Activated effector memory CD4-positive, alpha-beta T cell treated with Interleukin-2 at 50 U/mL for 16 hours (primary cell): ENCODE results near the gene ANKRD34A.

Experiments used
- DNase-seq: peaks from one replicate; pipeline ENCODE4 v3.0.0-alpha.2; 2020

The ANKRD34A gene

DNA sequence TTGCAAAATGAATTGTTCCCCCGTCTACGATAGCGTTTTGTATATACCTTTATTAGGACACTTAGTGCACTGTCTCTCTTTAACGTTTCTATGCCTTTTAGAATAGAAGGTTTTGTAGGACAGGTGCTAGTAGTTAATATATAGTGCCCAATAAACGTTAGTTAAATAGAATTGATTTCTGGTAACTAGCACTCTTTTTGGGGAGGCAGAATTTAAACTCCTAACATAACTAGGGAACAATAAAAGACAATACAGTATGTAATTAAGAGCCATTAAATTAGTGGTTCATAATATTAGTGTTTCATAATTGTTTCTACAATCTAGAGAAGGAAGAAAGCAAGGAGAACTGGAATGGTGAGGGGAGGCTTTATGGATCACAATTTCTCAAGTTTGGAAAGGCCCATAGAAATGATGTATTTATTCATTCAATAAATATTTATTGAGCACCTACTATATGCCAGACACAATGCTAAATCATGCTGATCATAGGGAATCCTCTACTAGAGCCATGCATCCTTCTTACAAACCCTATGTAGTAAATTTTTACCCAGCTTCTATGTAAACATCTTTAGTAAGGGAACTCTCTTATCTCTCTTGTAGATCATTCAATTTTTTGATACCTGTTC lies 857 bp upstream of the ANKRD34A start:
- no peak for DNase-seq

DNA sequence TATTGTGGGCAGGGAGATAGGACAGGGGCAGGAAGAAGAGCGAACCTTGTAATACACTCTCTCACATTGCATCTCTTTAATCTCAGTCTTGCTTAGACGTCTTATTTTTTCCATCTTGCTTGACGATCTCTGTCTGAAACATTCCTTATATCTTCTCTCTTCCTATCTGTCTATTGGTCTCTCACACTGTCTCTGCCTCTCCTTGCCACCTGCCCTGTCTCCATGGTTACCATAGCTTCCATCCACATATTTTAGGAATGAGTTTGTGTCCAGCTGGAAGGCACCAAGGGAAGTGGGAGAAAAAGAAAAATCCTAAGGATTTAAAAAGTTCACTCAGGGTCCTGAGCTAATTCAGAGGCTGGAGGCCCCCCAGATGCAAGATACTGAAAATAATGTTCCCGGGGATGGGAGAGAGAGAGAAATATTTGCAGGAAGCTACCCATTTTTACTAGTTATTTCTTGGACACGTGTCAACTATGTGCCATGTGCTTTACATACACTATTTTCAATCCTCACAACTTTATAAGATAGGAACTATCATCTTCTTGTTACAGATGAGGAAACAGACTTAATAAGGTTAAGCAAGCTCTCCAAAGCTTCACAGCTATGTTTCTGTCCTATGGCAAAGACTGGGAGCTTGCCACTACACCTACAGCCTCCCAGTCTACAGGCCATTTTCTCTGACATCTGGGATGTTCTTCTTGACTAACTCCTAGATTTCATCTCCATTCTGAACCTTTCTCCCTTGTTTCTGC lies 933 bp downstream of the ANKRD34A start:
- no peak for DNase-seq

GRCh38 chr1:145962157-145963102 lies 1.9 kb downstream of the ANKRD34A start:
- DNase-seq = peak; percentile 22

- DNase-seq = peak; percentile 42
Observed at GRCh38 chr1:145961425-145962156, 2.8 kb downstream of the ANKRD34A start.

DNA sequence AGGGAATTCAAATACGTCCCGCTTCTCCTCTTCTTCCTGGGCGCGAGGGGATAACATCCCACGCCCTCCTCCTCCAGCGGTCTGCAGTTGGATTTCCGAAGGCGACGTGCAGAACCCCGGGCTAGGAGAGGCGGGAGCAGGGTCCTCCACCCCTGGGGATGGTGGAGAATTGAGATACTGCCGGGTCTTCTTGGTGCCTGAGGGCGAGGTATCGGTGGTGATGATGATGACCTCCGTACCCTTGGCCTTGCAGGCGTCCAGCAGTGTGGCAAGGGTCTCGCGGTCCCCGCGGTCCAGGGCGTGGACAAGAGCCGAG lies 3.3 kb downstream of the ANKRD34A start:
- DNase-seq = no peak

DNA sequence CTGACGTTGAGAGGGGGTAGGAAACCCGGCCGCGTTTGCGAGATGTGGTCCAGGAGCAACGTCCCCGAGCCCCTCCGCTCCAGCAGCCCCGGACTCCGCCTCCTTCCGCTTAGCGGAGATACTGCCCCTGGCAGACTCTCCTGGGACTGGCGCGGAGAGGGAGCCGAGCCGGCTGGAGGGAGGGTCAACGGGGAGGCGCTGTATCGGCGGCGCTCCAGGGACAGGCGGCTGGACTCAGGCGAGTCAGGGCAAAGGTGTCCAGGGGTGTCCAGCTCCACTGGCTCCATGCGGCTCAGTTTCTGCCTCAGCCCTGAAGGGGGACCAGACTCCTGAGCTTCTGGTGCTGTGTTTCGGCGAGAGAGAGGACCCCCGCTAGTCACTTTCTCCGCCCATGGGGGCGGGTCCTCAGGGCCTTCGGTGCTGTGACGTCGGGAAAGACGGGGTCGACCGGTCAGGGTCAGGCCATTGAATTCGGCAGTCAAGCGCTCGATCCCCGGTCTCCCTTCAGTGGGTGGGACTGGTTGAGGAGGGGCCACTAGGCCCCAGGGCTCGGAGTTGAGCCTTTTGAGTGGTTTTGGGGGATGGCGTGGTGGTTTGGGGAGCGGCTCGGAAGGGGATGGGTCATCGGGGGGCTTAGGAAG lies 3.8 kb downstream of the ANKRD34A start:
- DNase-seq = peak; percentile 32

DNA sequence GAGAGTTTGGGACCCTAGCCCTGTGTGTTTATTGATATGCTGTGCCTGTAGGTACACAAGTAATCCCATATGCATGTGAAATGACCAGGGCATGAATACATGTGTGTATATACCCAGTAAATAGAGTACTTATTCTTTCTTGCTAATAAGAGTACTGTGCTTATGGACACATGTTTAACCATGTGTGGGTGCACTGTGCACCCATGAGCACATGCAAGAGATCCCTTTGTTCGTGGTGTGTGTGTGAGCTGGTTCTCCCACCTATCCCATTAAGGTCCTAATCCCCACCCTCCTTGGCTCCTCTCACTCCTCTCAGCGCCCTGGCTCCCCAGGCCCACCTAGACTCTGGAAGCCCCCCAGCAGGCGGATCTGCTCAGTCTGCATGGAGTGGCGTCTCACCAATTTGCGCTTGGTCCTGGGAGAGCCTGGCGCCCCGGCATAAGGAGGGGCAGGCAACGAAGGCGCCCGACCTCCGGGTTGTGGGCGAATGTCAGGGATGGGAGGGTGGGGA lies 4.4 kb downstream of the ANKRD34A start:
- no peak for DNase-seq

- no peak for DNase-seq
Observed at GRCh38 chr1:145959333-145959732, 5.0 kb downstream of the ANKRD34A start.

- no peak for DNase-seq
Observed at GRCh38 chr1:145958734-145959133, 5.6 kb downstream of the ANKRD34A start.

- DNase-seq = peak; percentile 93
Observed at GRCh38 chr1:145957443-145958319, 6.7 kb downstream of the ANKRD34A start, which contains the start of gene LIX1L. Gene LIX1L, minus strand, starts transcription at chr1:145958017. Its CDS starts 90 bp downstream, at chr1:145957927.

DNA sequence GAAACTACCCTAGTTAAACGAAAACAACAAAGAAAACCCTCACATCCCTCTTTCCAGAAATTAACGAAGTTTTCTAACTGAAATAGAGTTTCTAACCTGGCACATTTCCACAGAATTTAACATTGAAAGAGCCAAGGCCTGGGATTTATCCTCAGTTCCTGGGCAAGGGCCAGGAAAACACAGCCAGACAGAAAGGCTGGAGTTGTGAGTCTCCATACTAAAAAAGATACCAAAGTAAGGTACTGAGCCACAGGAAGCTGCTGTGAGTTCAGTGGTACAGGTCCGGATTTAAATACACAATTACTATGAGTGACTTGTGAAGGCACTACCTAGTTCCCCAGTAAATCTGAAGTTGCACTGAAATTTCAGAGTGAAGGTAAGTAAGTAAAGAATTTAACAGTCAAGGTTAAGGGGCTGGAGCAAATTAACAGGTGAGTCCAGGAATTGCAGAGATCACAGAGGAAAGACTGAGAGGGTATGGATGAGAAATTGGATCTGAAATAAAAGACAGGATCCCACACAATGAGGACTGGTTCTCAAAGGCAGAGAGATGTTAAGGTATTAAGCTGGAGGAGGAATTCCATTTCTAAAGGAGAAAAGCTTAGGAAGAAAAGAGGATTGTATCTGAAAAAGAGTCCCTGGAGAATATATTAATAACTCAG lies 7.5 kb downstream of the ANKRD34A start:
- DNase-seq = no peak

GRCh38 chr1:145956361-145956760 lies 8.0 kb downstream of the ANKRD34A start:
- DNase-seq = no peak

DNA sequence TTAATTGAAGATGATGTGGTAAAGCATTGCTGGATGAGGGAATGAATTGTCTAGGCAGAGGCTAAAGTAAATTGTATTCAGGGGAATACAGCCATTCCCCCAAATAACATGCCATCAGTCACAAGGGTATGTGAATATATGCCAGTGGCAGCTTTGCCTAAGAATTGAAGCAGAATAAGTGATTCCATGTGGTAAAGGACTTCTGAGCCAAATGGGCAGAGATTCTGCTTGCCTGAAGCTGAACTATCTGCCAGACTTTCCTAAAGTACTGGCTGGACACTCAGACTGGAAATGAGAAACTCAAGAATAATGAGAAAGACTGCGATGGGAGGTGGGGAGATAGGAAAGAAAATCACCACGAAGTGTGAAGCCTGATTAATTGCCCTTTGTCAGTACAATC lies 8.9 kb downstream of the ANKRD34A start:
- DNase-seq = no peak

DNA sequence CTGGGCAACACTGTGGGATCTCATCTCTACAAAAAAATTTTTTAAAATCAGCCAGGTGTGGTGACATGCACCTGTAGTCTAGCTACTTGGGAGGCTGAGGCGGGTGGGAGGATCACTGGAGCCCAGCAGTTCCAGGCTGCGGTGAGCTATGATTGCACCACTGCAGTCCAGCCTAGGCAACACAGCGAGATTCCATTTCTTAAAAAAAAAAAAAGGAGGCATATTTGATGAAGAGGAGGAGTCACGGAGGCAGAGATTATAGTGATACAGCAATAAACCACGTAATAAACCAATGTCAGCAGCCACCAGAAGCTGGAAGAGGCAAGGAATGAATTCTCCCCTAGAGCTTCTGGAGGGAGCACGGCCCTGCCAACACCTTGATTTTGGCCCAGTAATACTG lies 10.5 kb downstream of the ANKRD34A start:
- no peak for DNase-seq

GRCh38 chr1:145952903-145953302 lies 11.5 kb downstream of the ANKRD34A start:
- no peak for DNase-seq

DNA sequence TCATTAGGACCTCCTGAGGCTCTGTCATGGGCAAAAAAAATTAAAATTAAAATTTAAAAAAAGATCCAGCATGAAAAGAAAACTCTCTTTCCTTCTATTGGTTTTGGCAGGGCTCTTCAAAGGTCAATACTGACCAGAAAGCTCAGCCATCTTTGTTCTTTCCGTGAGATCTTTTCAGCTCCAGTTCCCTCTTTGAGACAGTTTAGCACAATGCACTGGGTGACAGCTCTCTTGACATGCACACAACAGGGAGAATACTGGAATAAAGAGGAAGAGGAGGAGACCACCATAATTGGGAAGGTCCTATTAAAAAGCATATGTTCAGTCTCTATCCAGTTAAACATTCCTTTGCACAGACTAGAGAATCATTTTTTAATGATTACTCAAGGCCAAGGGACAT lies 12.8 kb downstream of the ANKRD34A start:
- DNase-seq = no peak

DNA sequence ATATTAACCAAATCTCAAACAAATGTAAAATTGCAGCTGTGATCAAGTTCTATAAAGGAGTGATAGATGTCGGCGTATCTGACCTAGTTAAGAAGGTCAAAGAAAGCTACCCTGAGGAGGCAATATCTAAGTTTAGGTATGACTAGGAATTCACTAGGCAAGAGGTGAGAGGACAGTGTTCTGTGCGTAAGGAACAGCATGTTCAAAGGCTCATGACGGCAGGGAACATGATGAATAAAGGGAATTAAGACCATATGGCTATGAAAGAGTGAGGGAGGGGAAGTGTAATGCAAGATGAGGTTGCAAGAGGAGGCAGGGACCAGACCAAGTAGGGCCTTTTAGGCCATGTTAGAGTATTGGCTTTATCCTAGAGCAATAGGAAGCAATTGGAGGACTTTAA lies 15.2 kb downstream of the ANKRD34A start:
- DNase-seq = no peak

- no peak for DNase-seq
Observed at GRCh38 chr1:145947551-145947950, 16.8 kb downstream of the ANKRD34A start.

GRCh38 chr1:145946477-145946986 lies 17.8 kb downstream of the ANKRD34A start:
- DNase-seq = no peak

- DNase-seq = no peak
Observed at GRCh38 chr1:145944532-145944931, 19.8 kb downstream of the ANKRD34A start.
